ACHN (cell line): ENCODE results near the gene P2RX2.

Experiments
- DNase-seq: peaks from one replicate; pipeline ENCODE4 v3.0.0-alpha.2; 2015
- in situ Hi-C: cut with HindIII; loops from 2 replicates; pipeline ENCODE4 v1.10.0; 2017; ENCODE audit warnings: low sequenced_read_pairs, low pct_ligation_motif_present, low pct_unique_long_range_greater_than_20kb

Gene P2RX2

DNA sequence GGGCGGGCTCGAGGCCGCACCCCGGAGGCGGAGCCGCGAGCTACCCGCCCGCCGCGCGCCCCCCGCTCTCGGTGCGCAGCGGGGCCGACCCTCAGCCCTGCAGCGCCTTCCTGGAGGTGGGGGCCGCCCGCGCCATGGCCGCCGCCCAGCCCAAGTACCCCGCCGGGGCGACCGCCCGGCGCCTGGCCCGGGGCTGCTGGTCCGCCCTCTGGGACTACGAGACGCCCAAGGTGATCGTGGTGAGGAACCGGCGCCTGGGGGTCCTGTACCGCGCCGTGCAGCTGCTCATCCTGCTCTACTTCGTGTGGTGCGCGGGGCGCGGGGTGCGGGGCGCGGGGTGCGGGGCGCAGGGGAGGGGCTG is at the start of gene P2RX2:
Gene P2RX2 (plus strand): TSS at position 94 of the 361 bp plus-strand sequence. CDS start 41 bp downstream, at position 135.
- no peak for DNase-seq
- in situ Hi-C loops, result loop anchor here (25.0 kb wide), 1 partner anchor 481 kb away; the partner anchor contains the start of genes DDX51 and NOC4L

DNA sequence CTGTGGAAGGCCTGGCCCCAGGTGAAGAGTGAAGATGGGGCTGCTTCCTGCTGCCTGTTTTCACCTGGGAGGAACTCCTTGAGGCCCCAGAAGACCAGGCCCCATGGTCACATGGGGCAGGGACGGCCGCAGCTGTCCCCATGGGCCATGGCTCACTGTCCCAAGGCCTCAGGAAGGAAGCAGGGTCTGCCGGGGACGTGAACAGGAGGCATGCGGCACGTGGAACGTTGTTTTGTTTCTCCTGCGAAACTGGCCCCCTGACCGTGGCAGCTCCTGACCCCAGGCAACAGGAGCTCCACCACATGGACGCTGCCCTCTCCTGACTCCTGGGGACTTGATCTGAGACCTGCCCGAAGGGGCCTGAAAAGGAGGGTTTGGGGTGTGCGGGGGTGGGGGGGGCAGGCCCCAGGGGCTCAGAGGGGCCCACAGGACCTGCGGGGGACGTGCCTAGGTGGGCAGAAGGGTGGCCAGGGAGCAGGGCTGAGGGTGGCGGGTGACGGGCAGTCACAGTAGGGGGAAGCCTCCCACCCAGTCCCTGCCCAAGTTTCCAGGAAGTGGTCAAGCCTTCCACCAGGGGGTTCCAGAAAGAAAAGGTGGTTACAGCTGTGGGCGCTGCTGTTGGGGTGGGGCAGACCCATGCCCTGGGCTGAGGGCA is 49.6 kb upstream of the P2RX2 start:
- in situ Hi-C loops, result no loop called here
- no peak for DNase-seq

GRCh38 chr12:132569856-132570480 is 48.6 kb upstream of the P2RX2 start:
- DNase-seq, result no peak
- in situ Hi-C loops, result no loop called here

- DNase-seq, result no peak
- in situ Hi-C loops, result no loop called here
Measured at GRCh38 chr12:132570635-132571034, 47.9 kb upstream of the P2RX2 start.

- no peak for DNase-seq
- in situ Hi-C loops, result no loop called here
Measured at GRCh38 chr12:132571051-132571450, 47.5 kb upstream of the P2RX2 start.

- in situ Hi-C loops, result no loop called here
- no peak for DNase-seq
Measured at GRCh38 chr12:132571598-132571997, 47.0 kb upstream of the P2RX2 start.

GRCh38 chr12:132572106-132572505 is 46.5 kb upstream of the P2RX2 start:
- in situ Hi-C loops, result no loop called here
- DNase-seq, result no peak

- in situ Hi-C loops, result no loop called here
- DNase-seq, result no peak
Measured at GRCh38 chr12:132572801-132573760, 45.5 kb upstream of the P2RX2 start.

GRCh38 chr12:132574271-132574996 is 44.1 kb upstream of the P2RX2 start:
- no peak for DNase-seq
- in situ Hi-C loops, result no loop called here

DNA sequence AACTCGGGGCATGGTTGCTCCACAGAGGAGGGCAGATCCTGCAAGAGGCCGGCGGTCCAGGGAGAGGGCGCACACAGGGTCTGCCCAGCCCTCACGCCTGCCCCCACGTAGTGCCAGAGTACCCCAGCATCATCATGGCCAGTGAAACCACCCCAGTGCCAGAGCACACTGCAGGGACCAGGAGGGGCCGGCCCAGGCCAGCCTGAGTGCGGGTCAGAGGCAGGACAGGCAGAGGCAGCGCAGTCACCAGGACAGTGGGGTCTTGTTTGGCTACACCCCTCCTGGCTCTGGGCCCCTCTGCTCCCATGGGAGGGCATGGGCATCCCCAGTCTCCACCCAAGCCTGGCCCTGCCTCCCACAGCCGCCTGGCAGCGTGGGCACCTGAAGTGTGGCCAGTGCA is 42.9 kb upstream of the P2RX2 start:
- in situ Hi-C loops, result no loop called here
- DNase-seq, result no peak

DNA sequence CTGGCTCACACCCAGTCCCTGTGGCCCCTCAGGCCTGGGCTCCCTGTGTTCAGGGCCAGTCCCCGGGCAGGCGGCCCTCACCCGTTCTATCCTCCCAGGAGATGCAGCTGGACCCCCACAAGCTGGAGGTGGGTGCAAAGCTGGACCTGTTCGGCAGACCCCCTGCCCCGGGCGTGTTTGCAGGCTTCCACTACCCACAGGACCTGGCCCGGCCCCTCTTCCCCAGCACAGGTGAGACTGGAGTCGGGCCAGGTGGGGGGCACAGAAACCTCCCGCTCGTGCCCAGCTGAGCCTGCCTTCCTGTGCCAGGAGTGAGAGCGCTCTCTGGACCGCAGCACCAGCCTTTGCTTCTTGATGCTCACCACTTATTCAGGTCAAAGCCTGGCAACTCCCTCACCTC is 41.9 kb upstream of the P2RX2 start:
- in situ Hi-C loops, result no loop called here

DNA sequence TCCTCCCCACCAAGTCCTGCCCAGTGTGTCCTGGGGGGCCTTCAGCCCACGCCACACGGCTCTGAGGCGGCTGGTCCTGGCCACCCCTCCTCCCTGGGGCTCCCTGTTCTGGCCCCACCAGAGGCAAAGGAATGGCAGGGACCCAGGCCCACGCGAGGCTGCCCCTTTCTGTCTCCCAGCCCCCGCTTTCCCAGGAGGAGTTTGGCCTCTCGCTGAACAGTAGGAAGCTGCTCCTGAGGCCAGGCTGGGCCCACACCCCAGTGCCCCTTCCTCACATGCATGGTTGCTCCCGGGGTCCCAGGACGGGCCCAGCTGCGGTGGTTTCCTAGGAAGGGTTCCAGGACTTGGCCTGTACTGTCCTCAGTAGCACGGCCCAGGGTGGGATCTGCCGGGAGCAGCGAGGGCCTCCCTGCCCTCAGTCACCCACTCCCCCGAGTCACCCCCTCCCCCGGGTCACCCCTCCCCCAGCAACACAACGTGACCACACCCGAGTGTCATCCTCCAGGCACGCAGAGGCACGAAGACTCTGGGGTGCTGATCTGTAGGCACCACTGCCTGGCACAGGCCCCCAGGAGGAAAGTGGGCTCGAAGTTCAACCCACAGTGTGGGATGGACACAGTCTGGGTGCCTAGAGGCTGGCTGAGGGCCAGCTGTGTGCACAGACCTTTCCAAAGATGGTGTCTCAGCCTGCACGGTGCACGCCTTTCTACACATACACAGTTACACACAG is 41.2 kb upstream of the P2RX2 start:
- in situ Hi-C loops, result no loop called here
- DNase-seq, result no peak

More for the DNA sequence above, 41.9 kb upstream of the P2RX2 start:
- no peak for DNase-seq

DNA sequence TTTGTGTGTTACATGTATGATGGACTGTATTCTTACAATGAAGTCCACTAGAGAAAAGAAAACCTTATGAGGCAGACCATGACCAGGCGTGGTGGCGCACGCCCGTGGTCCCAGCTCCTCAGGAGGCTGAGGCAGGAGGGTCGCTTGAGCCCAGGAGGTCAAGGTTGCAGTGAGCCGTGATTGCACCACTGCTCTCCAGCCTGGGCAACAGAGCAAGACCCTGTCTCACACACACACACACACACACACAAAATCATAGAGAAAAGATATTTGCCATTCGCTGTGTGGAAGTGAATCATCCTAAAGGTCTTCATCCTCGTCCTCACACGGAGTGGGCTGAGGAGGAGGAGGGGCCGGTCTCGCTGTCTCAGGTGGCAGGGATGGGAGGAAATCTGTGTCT is 40.5 kb upstream of the P2RX2 start:
- in situ Hi-C loops, result no loop called here
- DNase-seq, result no peak

GRCh38 chr12:132578826-132579225 is 39.8 kb upstream of the P2RX2 start:
- in situ Hi-C loops, result no loop called here

DNA sequence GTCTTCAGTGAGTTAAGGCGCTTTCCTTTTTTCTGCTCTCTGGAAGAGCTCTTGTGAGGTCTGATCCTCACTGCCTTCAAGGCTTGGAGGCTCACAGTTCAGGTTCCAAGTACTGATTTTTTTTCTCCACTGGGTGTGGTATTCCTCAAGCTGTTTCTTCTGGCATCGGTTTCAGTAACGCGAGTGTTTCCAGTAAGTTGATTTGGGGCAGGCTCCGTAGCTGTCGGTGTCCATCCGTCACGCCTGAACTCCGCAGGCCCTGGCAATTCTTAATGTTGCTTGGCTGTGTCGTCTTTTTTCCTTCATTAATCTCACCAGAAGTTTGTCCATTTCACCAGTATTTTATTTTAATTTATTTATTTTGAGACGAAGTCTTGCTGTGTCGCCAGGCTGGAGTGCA is 38.8 kb upstream of the P2RX2 start:
- in situ Hi-C loops, result no loop called here
- no peak for DNase-seq

More at GRCh38 chr12:132578826-132579225, 39.8 kb upstream of the P2RX2 start:
- DNase-seq, result no peak

DNA sequence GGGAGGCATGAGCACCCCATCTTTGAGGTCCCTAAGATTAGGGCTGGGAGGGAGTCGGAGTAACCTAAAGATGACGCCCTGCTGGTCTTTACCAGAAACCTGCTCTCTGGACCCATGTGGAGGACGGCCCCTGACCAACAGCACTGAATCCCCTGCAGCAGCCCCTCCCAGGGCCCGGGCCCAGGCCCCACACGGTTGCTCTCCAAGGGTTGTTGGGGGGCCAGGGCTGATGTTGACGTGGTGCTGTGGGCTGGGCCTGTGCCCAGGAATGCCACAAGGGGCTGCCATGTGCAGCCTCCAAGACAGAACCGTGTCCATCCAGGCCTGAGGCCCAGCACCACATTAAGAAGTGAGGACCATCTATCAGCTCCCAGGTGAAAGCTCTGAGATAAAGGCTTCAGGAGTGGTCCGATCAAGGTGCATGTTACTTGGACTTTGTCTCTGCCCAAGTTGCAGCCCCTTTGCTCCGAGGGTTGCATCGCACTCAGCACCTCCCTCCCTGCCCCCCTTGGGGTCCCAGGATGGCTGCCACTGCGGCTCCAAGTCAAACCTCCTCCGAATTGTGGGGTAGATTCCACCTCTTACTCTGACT is 37.8 kb upstream of the P2RX2 start:
- DNase-seq, result no peak
- in situ Hi-C loops, result no loop called here

- in situ Hi-C loops, result no loop called here
Measured at GRCh38 chr12:132581348-132582057, 37.1 kb upstream of the P2RX2 start.

More at GRCh38 chr12:132581348-132582057, 37.1 kb upstream of the P2RX2 start:
- no peak for DNase-seq
